Measurements from ENCODE around the gene ZNF358.

ZNF358 gene

GRCh38 chr19:7562646-7563393 lies 46.9 kb downstream of the ZNF358 start:
- no peak for DNase-seq

GRCh38 chr19:7564866-7565265 lies 49.0 kb downstream of the ZNF358 start:
- DNase-seq, result no peak

- no peak for DNase-seq
These were observed 49.4 kb downstream of the ZNF358 start for GRCh38 chr19:7565332-7565731.
